GM19328 (cell line): ENCODE measurements around the gene GRK5.
"Not testable (repeated sequence)": the region's sequence is repeated elsewhere in the genome, so short reads cannot be mapped to it uniquely, and the experiment has no call there.

Experiments
- ATAC-seq: cut with Tn5 transposase; IDR thresholded peaks from one replicate; pipeline ENCODE4 v1.9.1; 2021; ENCODE audit warnings: mild to moderate bottlenecking, moderate library complexity; ENCODE audit not compliant: unreplicated experiment

GRK5 gene

DNA sequence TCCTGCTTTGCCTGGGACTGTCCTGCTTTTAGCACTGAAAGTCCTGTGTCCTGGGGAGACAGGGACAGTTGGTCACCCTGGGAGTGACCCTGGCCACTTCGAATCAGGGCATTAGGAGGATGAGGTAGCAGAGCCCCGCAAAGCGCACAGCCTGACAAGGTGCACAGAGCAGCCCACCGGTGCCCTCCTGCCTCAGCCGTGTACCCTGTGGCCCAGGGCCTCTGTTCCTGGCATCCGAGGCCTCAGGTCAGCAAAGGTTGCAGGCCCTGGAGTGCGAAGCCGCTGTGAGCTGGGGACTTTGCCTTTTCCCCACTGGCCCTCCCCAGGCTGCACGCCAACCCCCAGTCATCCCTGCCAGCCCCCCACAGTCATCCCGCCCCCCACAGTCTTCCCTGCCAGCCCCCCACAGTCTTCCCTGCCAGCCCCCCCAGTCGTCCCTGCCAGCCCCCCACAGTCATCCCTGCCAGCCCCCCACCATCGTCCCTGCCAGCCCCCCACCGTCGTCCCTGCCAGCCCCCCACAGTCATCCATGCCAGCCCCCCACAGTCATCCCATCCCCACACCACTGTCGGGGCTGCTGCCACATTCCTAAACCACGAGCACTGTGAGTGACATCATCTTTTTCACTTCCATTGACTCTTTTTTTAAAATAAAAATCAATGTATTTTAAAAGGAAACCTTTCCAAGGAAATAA, 243.4 kb downstream of the GRK5 start:
- ATAC-seq, result no peak

DNA sequence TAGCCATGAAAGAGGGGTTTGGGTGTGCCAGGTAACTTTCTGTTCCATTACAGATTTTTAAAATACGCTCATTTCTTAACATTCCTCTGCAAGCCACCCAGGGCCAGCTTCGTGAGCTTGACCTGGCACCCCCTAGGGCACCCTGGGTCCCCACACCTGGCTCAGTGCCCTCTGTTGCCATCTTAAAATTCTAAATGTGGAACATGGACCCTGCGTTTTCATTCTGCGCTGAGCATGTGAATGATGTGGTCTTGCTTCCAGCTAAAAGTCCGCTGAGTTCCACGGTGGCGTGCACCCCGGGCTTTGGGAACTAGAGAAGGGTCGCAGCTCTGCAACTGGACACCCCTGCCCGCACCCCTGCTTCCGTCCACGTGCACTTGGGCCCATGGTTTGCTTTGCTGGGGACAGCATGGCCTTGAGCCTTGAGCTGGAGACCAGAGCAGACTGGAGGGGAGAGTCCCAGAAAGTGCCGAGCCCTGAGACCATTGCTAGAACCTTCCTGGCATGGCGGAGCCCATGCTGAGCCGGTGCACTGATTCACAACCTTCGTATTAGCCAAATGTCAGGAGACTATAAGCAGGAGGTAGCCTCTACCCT, 244.0 kb downstream of the GRK5 start:
- ATAC-seq, result no peak

DNA sequence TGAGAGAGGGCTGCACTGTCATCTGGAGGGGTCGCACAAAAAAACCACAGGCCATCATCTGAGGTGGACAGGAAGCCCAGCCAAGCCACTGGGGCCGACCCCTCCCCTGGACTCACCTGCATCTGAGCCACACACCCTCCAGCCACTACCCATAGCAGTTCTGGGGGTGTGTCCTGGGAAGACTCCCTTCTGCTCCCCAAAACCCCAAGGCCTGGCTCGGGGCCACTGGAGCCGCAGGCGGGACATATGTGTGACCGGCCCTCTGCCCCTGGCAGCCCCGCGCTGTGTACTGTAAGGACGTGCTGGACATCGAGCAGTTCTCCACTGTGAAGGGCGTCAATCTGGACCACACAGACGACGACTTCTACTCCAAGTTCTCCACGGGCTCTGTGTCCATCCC, 245.0 kb downstream of the GRK5 start:
- ATAC-seq, result no peak

- ATAC-seq, result no peak
Measured at GRCh38 chr10:119453313-119453712, 245.9 kb downstream of the GRK5 start.

DNA sequence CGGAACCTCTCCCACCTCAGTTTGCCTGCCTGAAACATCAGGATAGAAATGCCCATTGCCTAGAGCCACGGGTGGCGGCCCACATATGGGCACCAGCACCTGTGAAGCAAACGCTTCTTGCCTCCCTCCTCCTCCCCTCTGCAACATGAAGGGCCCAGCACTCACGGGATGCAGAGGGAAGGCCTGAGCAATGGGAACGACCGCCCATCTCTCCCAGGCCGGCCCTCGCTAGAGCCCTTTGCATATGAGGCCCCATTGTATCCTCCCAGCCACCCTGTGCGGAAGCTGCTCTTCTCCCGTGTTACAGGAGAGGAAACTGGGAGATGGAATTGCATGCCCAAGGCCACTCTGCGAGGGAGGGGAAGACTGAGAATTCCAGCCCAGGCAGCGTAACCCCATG, 246.9 kb downstream of the GRK5 start:
- no peak for ATAC-seq

GRCh38 chr10:119454990-119455389, 247.6 kb downstream of the GRK5 start:
- no peak for ATAC-seq

GRCh38 chr10:119455609-119456434, 248.5 kb downstream of the GRK5 start:
- ATAC-seq, result no peak

DNA sequence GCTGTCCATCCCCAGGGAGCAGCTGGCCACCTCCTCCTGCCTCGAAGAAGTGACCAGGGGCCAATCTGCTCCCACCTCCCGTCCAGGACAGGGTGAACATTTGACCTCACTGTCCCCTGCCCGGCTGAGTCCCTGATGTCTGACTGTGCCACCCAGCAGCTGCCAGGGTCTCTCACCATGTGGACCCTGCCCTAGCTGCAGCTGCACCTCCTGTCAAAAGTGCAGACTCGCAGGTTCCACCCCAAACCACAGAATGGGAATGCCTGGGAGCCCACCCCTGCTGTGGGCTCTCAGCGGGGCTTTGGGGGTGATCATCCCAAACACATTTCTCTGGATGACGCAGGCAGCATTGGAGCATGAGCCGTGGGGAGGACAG, 249.1 kb downstream of the GRK5 start:
- no peak for ATAC-seq

GRCh38 chr10:119457966-119458766, 250.8 kb downstream of the GRK5 start:
- no peak for ATAC-seq

DNA sequence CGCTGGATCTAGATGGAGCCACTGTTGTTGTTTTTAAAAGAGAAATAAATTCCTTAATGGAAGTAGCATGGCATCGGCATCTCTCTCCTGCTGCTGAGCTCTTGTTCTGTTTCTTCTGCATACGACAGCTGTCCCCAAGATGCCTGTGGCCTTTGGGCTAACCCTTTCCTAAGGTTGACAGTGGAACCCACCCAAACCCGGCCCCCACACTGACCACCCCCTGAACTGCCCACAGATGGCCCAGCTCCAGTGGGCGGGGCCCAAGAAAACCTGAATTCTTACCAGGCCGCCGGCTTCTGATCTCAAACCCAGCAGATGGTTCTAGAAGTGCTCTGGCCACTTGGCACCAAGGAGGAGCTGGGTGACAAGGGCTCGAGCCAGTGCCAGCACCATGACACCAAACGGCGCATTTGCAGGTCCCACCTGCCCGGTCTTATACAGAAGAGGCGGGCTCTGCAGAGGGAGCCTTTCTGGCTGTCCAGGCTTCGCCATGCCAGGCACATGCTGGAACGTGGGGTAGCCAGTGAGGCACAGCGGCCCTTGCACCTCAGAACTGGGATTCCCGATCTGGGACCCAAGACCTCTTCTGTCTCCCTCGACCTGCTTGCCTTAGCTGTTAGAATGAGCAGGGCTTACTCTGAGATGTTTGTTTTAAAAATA, 252.4 kb downstream of the GRK5 start:
- no peak for ATAC-seq

DNA sequence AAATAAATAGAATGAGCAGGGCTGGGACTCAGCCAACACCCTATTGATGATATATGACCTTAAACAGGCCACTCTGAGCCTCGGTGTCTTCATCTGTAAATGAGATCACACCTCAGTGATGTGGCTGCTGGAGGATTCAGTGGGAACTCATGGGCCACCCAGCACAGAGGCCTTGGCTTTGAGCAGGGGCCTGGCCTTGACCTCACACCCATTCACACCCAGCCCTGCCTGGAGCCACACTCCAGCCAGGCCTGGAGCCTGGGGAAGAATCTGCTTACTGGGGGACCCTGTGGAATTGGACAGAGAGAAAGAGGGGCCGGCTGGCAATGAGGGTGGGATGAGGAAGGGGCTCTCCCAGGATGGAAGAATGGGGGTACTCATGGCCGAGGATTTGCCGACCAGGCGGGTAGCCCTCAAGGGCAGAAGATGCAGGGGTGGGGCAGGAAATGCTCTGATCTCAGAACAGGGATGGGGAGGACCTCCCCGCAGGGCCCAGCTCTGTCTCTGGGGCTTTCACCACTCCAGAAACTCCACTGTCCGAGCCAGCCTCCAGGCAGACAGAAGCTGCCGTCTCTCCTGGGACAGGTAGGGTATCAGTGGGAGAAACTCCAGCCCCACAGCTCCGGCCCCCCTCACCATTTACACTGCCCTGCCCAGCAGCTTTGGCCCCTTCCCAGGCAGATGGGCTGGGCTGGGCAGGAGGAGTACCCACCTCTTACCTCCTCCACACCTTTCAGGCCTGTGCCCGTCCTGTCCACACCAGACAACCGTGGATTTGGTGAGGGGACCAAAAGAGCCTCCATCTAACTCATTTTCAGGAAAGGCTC, 253.2 kb downstream of the GRK5 start:
- no peak for ATAC-seq

GRCh38 chr10:119461380-119461779, 254.0 kb downstream of the GRK5 start:
- ATAC-seq, result no peak

GRCh38 chr10:119461923-119462322, 254.6 kb downstream of the GRK5 start:
- ATAC-seq, result no peak

- no peak for ATAC-seq
Measured at GRCh38 chr10:119462773-119463172, 255.4 kb downstream of the GRK5 start.

DNA sequence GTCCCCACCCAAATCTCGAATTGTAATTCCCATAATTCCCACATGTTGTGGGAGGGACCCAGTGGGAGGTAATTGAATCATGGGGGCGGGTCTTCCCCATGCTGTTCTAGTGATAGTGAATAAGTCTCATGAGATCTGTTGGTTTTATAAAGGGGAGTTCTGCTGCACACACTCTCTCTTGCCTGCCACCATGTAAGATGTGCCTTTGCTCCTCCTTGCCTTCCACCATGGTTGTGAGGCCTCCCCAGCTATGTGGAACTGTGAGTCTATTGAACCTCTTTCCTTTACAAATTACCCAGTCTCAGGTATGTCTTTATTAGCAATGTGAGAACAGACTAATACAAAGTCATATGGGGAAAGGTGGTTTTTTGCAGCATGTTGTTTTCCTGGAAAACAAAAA, 255.8 kb downstream of the GRK5 start:
- ATAC-seq, result not testable (repeated sequence)

- no peak for ATAC-seq
Measured at GRCh38 chr10:119465085-119465484, 257.7 kb downstream of the GRK5 start.

GRCh38 chr10:119466076-119466475, 258.7 kb downstream of the GRK5 start:
- ATAC-seq, result no peak

GRCh38 chr10:119466655-119467054, 259.3 kb downstream of the GRK5 start:
- no peak for ATAC-seq

GRCh38 chr10:119468542-119469324, 261.4 kb downstream of the GRK5 start:
- no peak for ATAC-seq
